HEK293 (cell line): Measurements from ENCODE around the gene KCNJ2.

Experiments used
- CTCF ChIA-PET: fragments of 350-600 bp; formaldehyde crosslinking; extraction: SDS; loops from one replicate; lab custom pipeline; 2021; ENCODE audit warnings: antibody characterized with exemption; lab: Yijun Ruan, JAX
- POLR2A ChIA-PET: fragments of 300-600 bp; formaldehyde crosslinking; extraction: SDS; loops from one replicate; lab custom pipeline; 2020; ENCODE audit warnings: antibody characterized with exemption, inconsistent platforms; lab: Yijun Ruan, JAX
- H3K27ac ChIP-seq: fragments of 200-500 bp; sonication (Bioruptor generic); 2 replicates; pipeline ENCODE4 v1.5.1; 2014; ENCODE audit warnings: low read depth, low read length, control low read depth, inconsistent platforms; ENCODE audit errors: extremely low read depth
- H3K36me3 ChIP-seq, 2 experiments: fragments of 200-500 bp in 1 of 2; sonication (Bioruptor generic) in 1 of 2; 1 replicate in 1 of 2; 2 replicates in 1 of 2; pipeline ENCODE4 v1.5.1; 2014 to 2017; ENCODE audit warnings: inconsistent platforms in 2 of 2, low read length in 2 of 2; ENCODE audit not compliant: control insufficient read depth in 2 of 2, insufficient read depth in 1 of 2
- H3K4me1 ChIP-seq: fragments of 200-500 bp; sonication (Bioruptor generic); 2 replicates; pipeline ENCODE4 v1.5.1; 2014; ENCODE audit warnings: mild to moderate bottlenecking, low read length, inconsistent platforms; ENCODE audit not compliant: control insufficient read depth, insufficient read depth
- H3K4me3 ChIP-seq: 2 replicates; pipeline ENCODE4 v1.5.1; 2011; ENCODE audit warnings: low read depth, mild to moderate bottlenecking, control low read depth, low read length, moderate library complexity
- H3K9me3 ChIP-seq: fragments of 200-500 bp; sonication (Bioruptor generic); 2 replicates; pipeline ENCODE4 v1.5.1; 2014; ENCODE audit warnings: low read depth, low read length, inconsistent platforms; ENCODE audit not compliant: control insufficient read depth, insufficient read depth
- HOXC10 ChIP-seq: sonication (generic); formaldehyde crosslinking; IDR thresholded peaks from 2 replicates; pipeline ENCODE4 v1.8.1; 2023; ENCODE audit warnings: mild to moderate bottlenecking, missing genetic modification reagents
- MEIS1 ChIP-seq: sonication (generic); formaldehyde crosslinking; IDR thresholded peaks from 2 replicates; pipeline ENCODE4 v1.8.1; 2022; ENCODE audit warnings: missing genetic modification reagents, mild to moderate bottlenecking, borderline replicate concordance
- OSR2 ChIP-seq: fragments of 450-650 bp; formaldehyde crosslinking; IDR thresholded peaks from 2 replicates; pipeline ENCODE4 v1.5.1; 2016; ENCODE audit warnings: missing biosample characterization, missing genetic modification characterization
- OVOL3 ChIP-seq: fragments of 450-650 bp; formaldehyde crosslinking; IDR thresholded peaks from 2 replicates; pipeline ENCODE4 v1.5.1; 2016; ENCODE audit warnings: missing biosample characterization, missing genetic modification characterization
- PRDM1 ChIP-seq: fragments of 450-650 bp; formaldehyde crosslinking; IDR thresholded peaks from 2 replicates; pipeline ENCODE4; 2016; ENCODE audit warnings: missing biosample characterization, missing genetic modification characterization
- PRDM10 ChIP-seq: fragments of 450-650 bp; formaldehyde crosslinking; IDR thresholded peaks from 2 replicates; pipeline ENCODE4 v1.5.1; 2016; ENCODE audit warnings: missing biosample characterization, missing genetic modification characterization
- SP3 ChIP-seq: fragments of 450-650 bp; formaldehyde crosslinking; IDR thresholded peaks from 2 replicates; pipeline ENCODE4 v1.5.1; 2016; ENCODE audit warnings: missing biosample characterization, missing genetic modification characterization
- TRIM28 ChIP-seq: IDR thresholded peaks from 2 replicates; pipeline ENCODE4 v1.6.1; 2011; ENCODE audit warnings: low read length, control low read depth, borderline replicate concordance
- ZBTB17 ChIP-seq: fragments of 450-650 bp; formaldehyde crosslinking; IDR thresholded peaks from 2 replicates; pipeline ENCODE4 v1.5.1; 2016; ENCODE audit warnings: missing biosample characterization, missing genetic modification characterization
- ZBTB20 ChIP-seq: fragments of 450-650 bp; formaldehyde crosslinking; IDR thresholded peaks from 2 replicates; pipeline ENCODE4 v1.5.1; 2016; ENCODE audit warnings: missing biosample characterization, missing genetic modification characterization
- ZBTB8A ChIP-seq: fragments of 450-650 bp; formaldehyde crosslinking; IDR thresholded peaks from 2 replicates; pipeline ENCODE4 v1.5.1; 2016; ENCODE audit warnings: missing biosample characterization, missing genetic modification characterization
- ZEB2 ChIP-seq: fragments of 450-650 bp; formaldehyde crosslinking; IDR thresholded peaks from 2 replicates; pipeline ENCODE4 v1.5.1; 2016; ENCODE audit warnings: missing biosample characterization, missing genetic modification characterization
- ZFP41 ChIP-seq: fragments of 450-650 bp; formaldehyde crosslinking; IDR thresholded peaks from 2 replicates; pipeline ENCODE4 v1.5.1; 2016; ENCODE audit warnings: missing biosample characterization, missing genetic modification characterization, borderline replicate concordance
- ZNF184 ChIP-seq: fragments of 450-650 bp; IDR thresholded peaks from 2 replicates; pipeline ENCODE4 v1.5.1; 2018; ENCODE audit warnings: missing biosample characterization, mild to moderate bottlenecking, missing genetic modification characterization
- ZNF2 ChIP-seq: fragments of 450-650 bp; formaldehyde crosslinking; IDR thresholded peaks from 2 replicates; pipeline ENCODE4 v1.5.1; 2016; ENCODE audit warnings: missing biosample characterization, missing genetic modification characterization
- ZNF221 ChIP-seq: fragments of 450-650 bp; formaldehyde crosslinking; IDR thresholded peaks from 2 replicates; pipeline ENCODE4 v1.5.1; 2017; ENCODE audit warnings: missing biosample characterization, missing genetic modification characterization, borderline replicate concordance
- ZNF26 ChIP-seq: fragments of 450-650 bp; formaldehyde crosslinking; IDR thresholded peaks from 2 replicates; pipeline ENCODE4 v1.5.1; 2016; ENCODE audit warnings: missing biosample characterization, missing genetic modification characterization
- ZNF335 ChIP-seq: fragments of 450-650 bp; formaldehyde crosslinking; conservative IDR thresholded peaks from 2 replicates; pipeline ENCODE4 v1.5.1; 2016; ENCODE audit warnings: missing biosample characterization, missing genetic modification characterization
- ZNF394 ChIP-seq: fragments of 450-650 bp; formaldehyde crosslinking; IDR thresholded peaks from 2 replicates; pipeline ENCODE4 v1.5.1; 2016; ENCODE audit warnings: missing biosample characterization, missing genetic modification characterization, mild to moderate bottlenecking, moderate library complexity, borderline replicate concordance
- ZNF596 ChIP-seq: fragments of 450-650 bp; IDR thresholded peaks from 2 replicates; pipeline ENCODE4 v1.5.0; 2018; ENCODE audit warnings: missing biosample characterization, mild to moderate bottlenecking, missing genetic modification characterization, moderate library complexity
- ZNF621 ChIP-seq: fragments of 450-650 bp; formaldehyde crosslinking; IDR thresholded peaks from 2 replicates; pipeline ENCODE4 v1.5.1; 2017; ENCODE audit warnings: missing biosample characterization, missing genetic modification characterization
- ZNF777 ChIP-seq: fragments of 450-650 bp; formaldehyde crosslinking; IDR thresholded peaks from 2 replicates; pipeline ENCODE4 v1.5.1; 2017; ENCODE audit warnings: missing biosample characterization, missing genetic modification characterization, borderline replicate concordance

Gene KCNJ2

GRCh38 chr17:70134042-70134441, 35.3 kb upstream of the KCNJ2 start (continued):
- no peak for TF ChIP-seq ZNF621 (tag by site-specific recombination)
- TF ChIP-seq ZFP41 (tag by site-specific recombination): no peak
- no peak for TF ChIP-seq ZNF2 (tag by site-specific recombination)
- TF ChIP-seq ZBTB20 (tag by site-specific recombination): no peak
- no peak for TF ChIP-seq ZNF221 (tag by site-specific recombination)
- TF ChIP-seq ZNF394 (tag by site-specific recombination): no peak

GRCh38 chr17:70134777-70135176, 34.6 kb upstream of the KCNJ2 start:
- no peak overlapping the region for H3K4me3 ChIP-seq
- no peaks in the 10 kb centered on the region for H3K9me3 ChIP-seq
- TF ChIP-seq ZNF184 (tag by site-specific recombination): no peak
- TF ChIP-seq PRDM1 (tag by site-specific recombination): peak; percentile 65
- TF ChIP-seq, all 188 proteins: peak for 1
- Histone ChIP-seq H3K27ac (no peak overlapping the region), H3K4me1 (peaks cover 16% of the 10 kb centered on the region), H3K36me3 (no peaks in the 10 kb centered on the region)
- ChIA-PET POLR2A (no interaction called here), CTCF (no interaction called here)

GRCh38 chr17:70136131-70136530, 33.2 kb upstream of the KCNJ2 start:
- Histone ChIP-seq H3K27ac (no peak overlapping the region), H3K9me3 (no peaks in the 10 kb centered on the region), H3K36me3 (no peaks in the 10 kb centered on the region), H3K4me1 (peaks cover 16% of the 10 kb centered on the region), H3K4me3 (no peak overlapping the region)
- ChIA-PET CTCF (interaction anchor here (0.5 to 1.2 kb wide), 4 partner anchors 35 to 567 kb away, joined by 3 to 7 read pairs (median 3); no protein-coding TSS in a partner anchor), POLR2A (no interaction called here)
- TF ChIP-seq HOXC10 (CRISPR knock-in tag): no peak

GRCh38 chr17:70137451-70138230, 31.7 kb upstream of the KCNJ2 start:
- CTCF ChIA-PET: interaction anchor here (0.7 kb wide), 1 partner anchor 10 kb away, joined by 3 read pairs; no protein-coding TSS in a partner anchor
- peak overlapping the region; percentile 0; the same call in 1 of the 2 replicates for H3K4me3 ChIP-seq
- H3K4me1 ChIP-seq: peaks cover 16% of the 10 kb centered on the region
- H3K27ac ChIP-seq: peak overlapping the region; percentile 78
- no peaks in the 10 kb centered on the region for H3K36me3 ChIP-seq
- no peaks in the 10 kb centered on the region for H3K9me3 ChIP-seq
- POLR2A ChIA-PET: no interaction called here
- TF ChIP-seq TRIM28 (peak; percentile 82; the same call in 1 of the 2 replicates), OVOL3 (tag by site-specific recombination) (no peak), PRDM10 (tag by site-specific recombination) (peak; percentile 81), ZNF777 (tag by site-specific recombination) (no peak), ZNF26 (tag by site-specific recombination) (no peak), ZBTB17 (tag by site-specific recombination) (peak; percentile 31; the same call in 1 of the 2 replicates), MEIS1 (CRISPR knock-in tag) (0 out of 2 replicates have a peak, but pooled peaks have one; percentile 72), ZEB2 (tag by site-specific recombination) (no peak), ZNF335 (0 out of 2 replicates have a peak, but pooled peaks have one; percentile 24), PRDM1 (tag by site-specific recombination) (peak; percentile 43; the same call in 1 of the 2 replicates), ZNF184 (tag by site-specific recombination) (peak; percentile 24; the same call in 1 of the 2 replicates), SP3 (tag by site-specific recombination) (peak; percentile 20; the same call in 1 of the 2 replicates), ZBTB8A (tag by site-specific recombination) (no peak), ZNF596 (tag by site-specific recombination) (peak; percentile 71), OSR2 (tag by site-specific recombination) (peak; percentile 32; the same call in 1 of the 2 replicates)
